Neural crest cell (in vitro differentiated cells): Measurements from ENCODE around the gene GJB3. TPM values are rescaled to one million over a fixed set of nuclear protein-coding genes. Genes with fewer than 3 reads are reported as not detected.
A peak's percentile ranks its signal among the peaks of the same experiment; 100 is the strongest.

Experiments
- DNase-seq: peaks from one replicate; pipeline ENCODE4 v3.0.0; 2021; ENCODE audit warnings: low read depth, mixed read lengths, low spot score
- H3K27ac Mint-ChIP-seq: one replicate; pipeline ENCODE4 v1.8.0; 2021; ENCODE audit warnings: mild to moderate bottlenecking, mixed read lengths; ENCODE audit not compliant: unreplicated experiment
- H3K27me3 Mint-ChIP-seq: 2 replicates; pipeline ENCODE4 v1.8.0; 2021; ENCODE audit warnings: low read depth, mild to moderate bottlenecking, mixed read lengths
- H3K36me3 Mint-ChIP-seq: 2 replicates; pipeline ENCODE4 v1.8.0; 2021; ENCODE audit warnings: low read depth, mild to moderate bottlenecking, mixed read lengths
- H3K4me1 Mint-ChIP-seq: 2 replicates; pipeline ENCODE4 v1.8.0; 2021; ENCODE audit warnings: mixed read lengths
- H3K4me3 Mint-ChIP-seq: one replicate; pipeline ENCODE4 v1.8.0; 2021; ENCODE audit warnings: mild to moderate bottlenecking, mixed read lengths
- H3K9me3 Mint-ChIP-seq: 2 replicates; pipeline ENCODE4 v1.8.0; 2021; ENCODE audit warnings: mixed read lengths
- CTCF ChIP-seq: fragments of 200-600 bp; sonication (generic); conservative IDR thresholded peaks from 2 replicates; pipeline ENCODE4 v1.5.0; 2021; ENCODE audit warnings: antibody characterized with exemption, mild to moderate bottlenecking
- total RNA-seq: library from RNA; stranded (reverse); gene quantifications from 2 replicates; pipeline ENCODE4 v1.2.1, GENCODE V29; 2021

The GJB3 gene
- total RNA-seq, 1 donor from 2014 or later: not detected

- Mint-ChIP-seq H3K4me1 (peaks cover 21% of the 10 kb centered on the region), H3K27me3 (no peaks in the 10 kb centered on the region), H3K27ac (no peak overlapping the region), H3K36me3 (no peaks in the 10 kb centered on the region), H3K4me3 (no peak overlapping the region), H3K9me3 (peaks cover 2% of the 10 kb centered on the region)
- no peak for TF ChIP-seq CTCF
- no peak for DNase-seq
Measured at GRCh38 chr1:34822202-34822601, 41.2 kb downstream of the GJB3 start.

DNA sequence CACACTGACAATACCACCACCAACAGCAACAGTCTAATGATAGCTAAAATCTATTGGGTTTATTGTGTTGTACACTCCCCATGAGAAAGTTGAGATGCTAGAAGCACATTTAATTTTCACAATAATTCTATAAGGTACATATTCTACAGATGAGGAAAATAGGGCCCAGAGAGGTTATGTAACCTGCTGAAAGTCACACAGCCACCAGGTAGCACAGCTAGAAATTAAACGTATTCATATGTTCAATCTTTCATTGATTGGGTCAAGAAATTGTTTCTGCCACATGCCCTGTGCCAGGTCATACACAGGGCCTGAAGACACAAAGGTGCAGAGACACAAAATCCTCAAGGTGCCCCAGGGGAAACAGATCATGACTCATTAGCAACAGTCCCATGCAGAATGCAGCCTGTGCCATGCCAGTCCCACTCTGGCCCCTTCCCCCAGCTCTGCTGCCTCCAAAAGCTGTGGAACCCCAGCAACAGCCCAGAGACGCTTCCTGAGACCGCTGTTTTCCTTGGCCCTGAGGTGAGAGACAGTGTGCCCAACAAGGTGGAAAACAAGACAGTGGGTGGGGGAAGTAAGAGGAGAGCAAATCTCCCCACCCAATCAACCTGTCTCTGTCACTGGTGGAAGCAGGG lies 43.9 kb downstream of the GJB3 start:
- Mint-ChIP-seq H3K27ac (peak overlapping the region; percentile 80), H3K27me3 (no peaks in the 10 kb centered on the region), H3K36me3 (no peaks in the 10 kb centered on the region), H3K4me1 (peaks cover 27% of the 10 kb centered on the region), H3K9me3 (peaks cover 2% of the 10 kb centered on the region), H3K4me3 (no peak overlapping the region)
- TF ChIP-seq CTCF: no peak
- no peak for DNase-seq

DNA sequence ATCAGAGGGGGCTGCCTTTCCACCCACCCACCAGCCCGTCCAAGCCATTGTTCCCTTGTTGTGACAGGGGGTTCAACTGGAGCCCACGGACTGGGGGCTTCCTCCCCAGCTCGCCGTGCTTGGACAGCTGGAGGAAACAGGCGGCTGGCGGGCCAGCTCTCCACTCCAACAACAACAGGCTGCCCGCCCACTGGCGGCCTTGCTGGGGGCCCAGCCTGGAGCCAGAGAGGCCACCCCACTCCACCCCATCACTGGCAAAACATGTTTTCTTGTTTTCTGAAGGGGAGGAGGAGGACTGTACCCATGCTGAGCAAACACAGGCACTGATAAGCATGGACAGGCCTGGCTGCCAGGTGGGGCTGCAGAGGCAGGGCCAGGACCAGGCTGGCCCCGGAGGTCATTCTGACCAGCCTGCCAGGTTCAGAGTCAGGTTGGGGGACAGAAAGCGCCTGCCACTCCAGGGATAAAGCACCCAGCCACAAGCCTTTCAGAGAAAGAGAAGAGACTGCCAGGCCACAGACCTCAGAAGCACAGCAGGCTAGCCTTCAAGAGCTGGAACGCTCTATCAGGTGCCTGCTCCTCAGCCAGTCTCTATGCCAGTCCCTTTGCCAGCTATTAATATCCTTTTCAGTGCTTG lies 44.6 kb downstream of the GJB3 start:
- peaks cover 28% of the 10 kb centered on the region for H3K4me1 Mint-ChIP-seq
- H3K9me3 Mint-ChIP-seq: peaks cover 2% of the 10 kb centered on the region
- H3K27ac Mint-ChIP-seq: no peak overlapping the region
- no peaks in the 10 kb centered on the region for H3K27me3 Mint-ChIP-seq
- H3K36me3 Mint-ChIP-seq: no peaks in the 10 kb centered on the region
- H3K4me3 Mint-ChIP-seq: no peak overlapping the region
- no peak for TF ChIP-seq CTCF
- no peak for DNase-seq

DNA sequence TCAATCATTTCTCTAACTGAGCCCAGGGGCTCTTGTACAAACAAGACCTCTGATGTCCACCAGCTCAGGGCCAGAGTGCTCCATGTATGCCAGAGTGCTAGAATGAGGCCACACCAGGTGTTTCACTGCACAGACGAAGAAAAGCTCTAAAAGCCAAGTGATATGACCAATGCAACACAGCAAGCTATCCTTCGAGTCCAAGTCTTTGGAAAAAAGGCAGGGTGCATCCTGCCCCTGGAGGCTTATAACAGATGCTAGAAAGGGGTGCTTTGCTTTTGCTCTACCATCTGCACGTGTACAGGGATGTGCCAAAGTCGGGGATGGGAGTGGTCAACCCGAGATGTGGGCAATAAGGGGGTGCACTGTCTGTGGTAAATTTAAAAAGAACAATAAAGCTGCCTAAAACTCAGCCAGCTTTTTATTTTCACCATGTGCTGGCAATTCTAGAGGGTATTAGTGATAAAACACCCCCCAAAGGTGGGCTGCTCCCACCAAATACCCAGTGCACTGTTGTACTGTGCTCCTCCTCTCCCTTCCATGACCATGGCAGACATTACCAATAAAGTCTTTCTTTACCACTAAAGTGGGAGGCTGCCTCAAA lies 46.4 kb downstream of the GJB3 start:
- Mint-ChIP-seq H3K4me3 (no peak overlapping the region), H3K9me3 (peaks cover 2% of the 10 kb centered on the region), H3K27ac (no peak overlapping the region), H3K4me1 (peaks cover 33% of the 10 kb centered on the region), H3K27me3 (no peaks in the 10 kb centered on the region), H3K36me3 (no peaks in the 10 kb centered on the region)
- no peak for TF ChIP-seq CTCF
- DNase-seq: no peak

DNA sequence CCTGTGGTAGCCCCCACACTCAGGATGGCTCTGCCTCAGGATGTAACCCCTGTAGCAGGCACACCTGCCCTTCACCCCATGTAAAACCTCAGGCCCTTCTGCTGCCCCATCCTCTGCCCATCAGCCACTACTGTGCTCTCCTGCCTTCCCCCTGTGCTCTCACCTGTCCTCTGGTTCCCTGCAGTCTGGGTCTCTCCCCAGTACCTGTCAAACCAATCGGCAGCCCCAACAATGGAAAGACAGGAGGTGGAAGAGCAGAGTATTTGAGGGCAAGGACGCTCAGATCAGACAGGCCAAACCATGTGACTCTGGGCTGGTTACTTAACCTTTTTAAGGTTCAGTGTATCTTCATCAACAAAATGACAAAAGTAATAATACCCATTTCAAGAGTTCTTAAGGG lies 47.6 kb downstream of the GJB3 start:
- H3K36me3 Mint-ChIP-seq: no peaks in the 10 kb centered on the region
- DNase-seq: no peak
- H3K27me3 Mint-ChIP-seq: no peaks in the 10 kb centered on the region
- peaks cover 38% of the 10 kb centered on the region for H3K4me1 Mint-ChIP-seq
- no peak overlapping the region for H3K27ac Mint-ChIP-seq
- peaks cover 2% of the 10 kb centered on the region for H3K9me3 Mint-ChIP-seq
- TF ChIP-seq CTCF: no peak
- H3K4me3 Mint-ChIP-seq: no peak overlapping the region
